NCI-H1417 (cell line): ENCODE results near the gene PMPCA.

ENCODE experiments used
- DNase-seq, 3 experiments: peaks; one replicate each; lab custom pipeline; 2025; lab: John Stamatoyannopoulos, UW

PMPCA gene

DNA sequence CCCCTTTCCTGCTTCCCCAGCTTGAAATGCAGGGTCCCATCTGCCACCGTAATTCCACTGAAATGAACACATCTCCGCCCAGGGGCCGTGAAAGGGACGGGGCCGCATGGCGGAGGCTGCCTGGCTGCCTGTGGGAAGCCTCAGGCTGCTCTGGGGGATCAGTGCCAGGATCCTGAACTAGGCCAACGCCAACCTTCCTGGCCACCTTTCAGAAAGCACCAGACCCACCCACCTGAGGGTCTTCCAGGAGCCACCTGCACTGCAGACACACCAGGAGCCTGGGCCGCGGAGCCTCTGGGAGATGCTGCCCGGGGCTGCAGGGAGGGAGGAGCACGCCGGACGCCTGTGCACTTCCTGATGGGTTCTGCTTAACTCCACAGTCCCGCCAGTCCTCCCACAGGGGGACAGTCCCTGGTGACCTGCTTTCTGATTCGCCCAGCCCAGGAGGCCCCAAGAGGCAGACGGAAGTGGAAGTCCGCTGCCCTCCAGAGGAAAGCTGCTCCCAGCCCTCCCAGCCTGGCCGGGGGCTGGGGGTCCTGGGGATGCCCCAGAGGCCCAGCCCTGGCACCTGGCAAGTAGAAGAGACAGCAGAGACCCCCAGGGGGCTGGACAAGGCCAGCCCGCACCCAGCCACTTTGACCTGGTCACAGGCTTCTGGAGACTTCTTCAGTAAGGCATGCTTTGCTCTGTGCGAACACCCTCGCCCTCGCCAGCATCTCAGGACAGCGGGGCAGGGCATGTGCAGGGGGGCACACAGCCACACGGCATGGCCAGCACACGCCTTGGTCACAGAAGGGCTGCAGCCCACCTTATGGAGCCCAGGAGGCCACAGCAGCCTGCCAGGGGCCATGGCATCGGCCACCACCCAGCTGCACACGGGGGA lies 36.9 kb upstream of the PMPCA start, which contains the start of gene CARD9:
TSS of gene CARD9 (minus strand) at position 370 of the 883 bp plus-strand sequence. CDS start 1,591 bp downstream, outside the sequence.
- no peak for DNase-seq

DNA sequence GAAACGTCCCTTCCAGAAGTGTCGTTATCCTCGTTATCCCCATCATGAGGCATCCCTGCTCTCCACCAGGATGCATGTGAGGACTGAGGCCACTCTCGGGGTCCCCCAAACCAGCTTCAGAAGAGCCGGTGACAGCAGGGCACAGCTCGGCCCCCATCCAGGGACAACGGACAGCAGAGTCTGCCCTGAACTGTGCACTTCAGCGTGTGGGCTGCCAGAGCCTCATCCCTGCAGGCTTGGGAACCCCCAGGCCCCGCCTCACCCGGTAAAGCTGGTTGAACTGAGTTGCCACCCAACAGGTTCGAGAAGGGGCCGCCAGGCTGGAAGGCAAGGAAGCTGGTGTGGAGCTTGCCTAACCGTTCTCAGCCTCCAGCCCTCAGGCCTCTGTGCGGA lies 36.3 kb upstream of the PMPCA start:
- DNase-seq, result no peak

DNA sequence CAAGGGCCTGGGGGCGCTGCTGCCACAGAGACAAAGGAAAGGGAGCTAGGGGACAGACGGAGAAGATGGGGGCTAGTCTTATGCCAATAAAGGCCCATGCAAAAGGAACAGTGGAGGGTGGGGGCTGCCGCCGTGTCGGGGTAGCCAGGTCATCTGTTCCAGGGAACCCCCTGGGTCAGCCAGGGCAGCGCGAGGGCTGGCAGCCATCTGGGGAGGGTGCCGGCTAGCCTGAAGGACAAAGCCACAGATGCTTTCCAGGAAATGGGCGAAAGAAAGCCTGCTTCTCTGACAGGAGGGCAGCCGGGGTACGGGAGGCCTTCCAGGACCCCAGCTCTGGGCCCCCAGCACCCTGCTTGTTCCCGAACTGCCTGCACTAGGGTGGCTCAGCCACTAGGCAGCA lies 35.4 kb upstream of the PMPCA start:
- no peak for DNase-seq

DNA sequence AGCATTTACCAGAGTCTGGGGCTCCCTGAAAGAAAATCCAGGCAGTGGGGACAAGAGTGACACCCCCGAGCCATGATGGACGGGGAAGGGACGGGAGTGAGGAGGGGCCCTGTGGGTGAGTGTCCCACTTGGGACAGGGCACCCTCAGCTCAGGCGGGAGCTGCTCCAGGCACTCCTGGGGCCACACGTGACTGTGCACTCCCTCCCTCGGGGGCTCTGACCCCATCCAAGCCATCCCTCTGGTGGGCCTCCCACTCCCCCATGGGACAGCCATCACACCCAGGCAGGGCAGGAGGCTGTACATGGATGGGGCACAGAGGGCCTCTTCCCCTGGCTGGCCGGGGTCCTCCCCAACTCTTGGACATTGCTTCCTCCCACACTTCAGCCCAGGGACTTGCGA lies 34.0 kb upstream of the PMPCA start:
- no peak for DNase-seq

DNA sequence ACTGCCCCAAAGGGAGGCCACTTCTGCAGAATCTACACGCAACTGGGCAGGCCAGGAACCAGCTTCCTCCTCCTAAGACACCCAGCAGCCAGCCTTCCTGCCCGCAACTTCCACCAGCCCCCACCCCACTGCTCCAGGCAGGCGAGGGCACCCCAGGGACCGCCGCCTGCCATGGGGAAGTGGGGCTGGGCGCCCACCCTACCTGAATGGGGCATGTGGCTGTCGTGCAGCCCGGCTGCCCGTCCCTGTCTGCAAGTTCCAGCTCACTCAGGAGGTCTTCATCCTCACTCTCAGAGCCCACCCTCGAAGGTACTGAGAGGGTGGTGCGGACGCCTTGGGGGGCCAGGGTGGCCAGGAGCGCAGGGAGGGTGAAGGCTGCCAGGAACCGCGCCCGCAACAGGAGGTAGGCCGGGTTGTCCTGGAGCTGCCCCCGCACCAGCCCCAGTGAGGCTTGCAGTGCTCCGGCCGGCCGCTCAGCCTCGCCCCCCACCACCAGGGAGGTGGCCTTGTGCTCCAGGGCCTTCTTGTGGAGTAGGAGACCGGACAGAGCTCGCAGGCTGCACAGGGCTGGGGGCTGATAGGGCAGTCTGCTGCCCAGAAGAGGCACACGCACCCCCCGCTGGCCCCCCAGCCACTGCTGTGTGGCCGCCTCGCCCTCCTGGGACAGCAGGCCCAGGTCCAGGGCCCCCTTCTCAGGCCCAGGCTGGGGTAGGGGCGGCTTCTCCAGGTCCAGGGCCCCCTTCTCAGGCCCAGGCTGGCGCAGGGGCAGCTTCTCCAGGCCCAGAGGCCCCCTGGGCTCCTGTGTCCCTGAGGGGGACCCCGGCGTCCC lies 32.9 kb upstream of the PMPCA start:
- no peak for DNase-seq

DNA sequence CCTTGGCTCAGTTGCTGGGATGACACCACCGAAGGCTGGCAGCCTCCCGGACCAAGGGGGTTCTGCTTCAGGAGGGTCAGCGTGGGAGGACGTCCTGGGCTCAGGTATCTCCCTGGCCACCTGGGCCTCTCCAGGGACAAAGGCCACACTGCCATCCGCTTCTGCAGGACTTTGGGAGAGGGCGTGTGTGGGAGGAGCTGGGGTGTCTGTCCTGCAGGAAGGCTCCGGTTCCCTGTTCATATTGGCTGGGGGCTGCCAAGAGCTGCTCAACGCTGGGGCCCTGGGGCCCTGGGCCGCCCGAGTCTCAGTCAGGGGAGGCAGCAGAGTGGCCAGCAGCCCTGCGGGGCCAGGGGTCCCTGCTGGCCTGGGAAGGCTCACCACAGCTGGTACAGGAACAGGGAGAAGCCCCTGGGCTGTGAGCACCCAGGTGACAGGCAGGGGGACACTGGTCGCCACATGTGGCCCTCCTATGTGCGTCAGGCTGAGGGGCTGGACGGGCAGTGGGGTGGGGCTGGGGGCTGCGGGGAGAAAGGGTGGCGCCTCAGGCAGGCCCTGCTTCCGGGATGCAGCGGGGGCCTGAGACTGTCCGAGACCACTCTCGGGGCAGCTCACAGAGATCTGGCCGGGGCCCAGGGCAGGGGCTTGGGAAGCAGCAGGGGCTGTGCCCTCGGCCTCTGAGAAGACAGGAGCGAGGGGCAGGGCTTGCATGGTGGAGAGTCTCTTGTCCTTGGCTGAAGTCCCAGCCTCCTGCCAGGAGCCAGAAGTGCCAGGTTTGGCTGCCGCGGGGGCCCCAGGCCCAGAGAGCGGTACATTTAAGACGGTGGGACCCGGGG lies 32.1 kb upstream of the PMPCA start:
- DNase-seq, result no peak

DNA sequence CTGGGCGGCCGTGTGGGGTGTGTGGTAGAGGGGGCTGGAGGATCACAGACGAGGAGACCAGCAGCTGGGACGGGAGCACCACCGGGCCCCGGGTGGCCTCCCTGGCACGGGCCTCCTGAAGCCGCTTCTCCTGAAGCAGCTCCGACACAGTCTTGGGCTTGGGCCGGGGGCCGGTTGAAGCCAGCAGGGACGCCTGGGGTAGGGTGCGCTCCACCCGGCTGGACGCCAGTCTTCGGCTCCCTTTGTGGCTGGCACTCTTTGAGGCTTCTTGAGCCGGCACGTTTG lies 31.5 kb upstream of the PMPCA start:
- no peak for DNase-seq

DNA sequence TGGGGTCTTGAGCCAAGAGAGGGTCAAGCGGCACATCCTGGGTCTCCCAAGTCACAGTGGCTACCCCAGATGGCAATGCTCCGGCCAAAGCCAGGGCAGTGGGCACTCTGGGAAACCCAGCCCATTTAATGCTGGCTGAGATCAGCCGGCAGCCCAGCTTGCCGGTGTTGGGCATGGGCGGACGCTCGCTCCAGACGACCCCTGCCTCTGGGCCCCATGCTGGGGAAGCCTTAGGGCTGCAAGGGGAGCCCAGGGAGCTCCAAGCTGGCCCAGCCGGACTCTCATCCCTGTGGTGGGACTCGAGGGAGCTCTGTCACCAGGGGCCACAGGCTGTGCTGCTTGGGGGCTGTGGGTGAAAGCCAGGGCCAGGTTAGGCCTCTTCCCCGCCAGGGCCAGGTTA lies 31.1 kb upstream of the PMPCA start:
- DNase-seq, result no peak

DNA sequence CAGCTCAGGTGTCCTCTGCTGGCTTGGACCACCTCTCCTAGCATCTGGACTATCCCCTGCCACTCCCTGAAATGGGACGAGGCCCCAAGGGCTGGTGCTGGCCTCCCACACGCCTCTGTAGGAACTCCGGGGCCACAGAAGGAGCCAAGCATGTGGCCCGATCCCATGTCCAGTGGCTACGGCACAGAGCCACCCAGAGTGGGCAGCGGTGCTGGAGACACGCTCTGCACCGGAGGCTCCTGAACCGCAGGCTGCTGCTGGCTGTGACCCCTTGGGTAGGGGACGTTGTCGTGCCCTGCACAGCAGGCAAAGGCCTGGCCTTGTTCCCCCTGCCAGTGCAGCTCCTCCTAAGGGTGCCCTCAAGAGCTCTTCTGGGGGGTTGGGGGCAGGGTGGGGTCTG lies 30.6 kb upstream of the PMPCA start:
- no peak for DNase-seq

DNA sequence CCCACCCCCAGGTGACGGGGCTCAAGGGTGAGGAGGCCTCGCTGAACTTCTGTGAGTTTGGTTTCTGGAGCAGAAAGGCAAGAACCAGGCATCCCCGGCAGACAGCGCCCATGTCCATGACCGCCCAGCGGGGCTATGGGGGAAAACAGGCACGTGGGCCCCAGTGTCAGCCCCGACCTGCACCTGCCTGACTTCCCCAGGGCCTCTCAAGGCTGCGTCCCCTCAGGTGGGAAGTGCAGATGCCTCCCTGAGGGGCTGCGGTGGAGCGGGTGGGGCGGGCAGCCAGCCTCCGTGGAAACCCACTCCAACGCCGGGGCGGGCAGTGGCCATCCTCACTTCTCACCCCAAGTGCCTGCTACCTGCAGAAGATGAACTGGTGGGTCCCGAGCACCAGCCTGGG lies 30.1 kb upstream of the PMPCA start:
- DNase-seq, result no peak

DNA sequence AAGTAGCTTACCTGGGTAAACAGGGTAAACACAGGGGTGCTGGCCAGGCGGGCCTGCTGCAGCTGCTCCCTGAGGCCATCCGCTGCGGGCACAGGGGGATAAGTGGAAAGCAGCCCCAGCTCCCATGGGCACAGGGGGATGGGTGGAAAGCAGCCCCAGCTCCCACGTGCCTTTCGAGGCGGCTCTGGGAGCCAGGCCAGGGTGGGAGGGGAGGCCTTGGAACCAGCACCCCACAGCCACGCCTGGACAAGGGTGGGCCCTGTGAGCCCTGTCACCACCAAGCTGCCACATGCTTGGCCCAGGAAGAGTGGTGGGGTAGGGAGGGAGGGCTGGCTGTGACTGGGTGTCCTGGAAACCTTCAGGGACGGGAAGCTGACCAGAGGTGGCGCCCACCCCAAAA lies 29.1 kb upstream of the PMPCA start:
- no peak for DNase-seq

DNA sequence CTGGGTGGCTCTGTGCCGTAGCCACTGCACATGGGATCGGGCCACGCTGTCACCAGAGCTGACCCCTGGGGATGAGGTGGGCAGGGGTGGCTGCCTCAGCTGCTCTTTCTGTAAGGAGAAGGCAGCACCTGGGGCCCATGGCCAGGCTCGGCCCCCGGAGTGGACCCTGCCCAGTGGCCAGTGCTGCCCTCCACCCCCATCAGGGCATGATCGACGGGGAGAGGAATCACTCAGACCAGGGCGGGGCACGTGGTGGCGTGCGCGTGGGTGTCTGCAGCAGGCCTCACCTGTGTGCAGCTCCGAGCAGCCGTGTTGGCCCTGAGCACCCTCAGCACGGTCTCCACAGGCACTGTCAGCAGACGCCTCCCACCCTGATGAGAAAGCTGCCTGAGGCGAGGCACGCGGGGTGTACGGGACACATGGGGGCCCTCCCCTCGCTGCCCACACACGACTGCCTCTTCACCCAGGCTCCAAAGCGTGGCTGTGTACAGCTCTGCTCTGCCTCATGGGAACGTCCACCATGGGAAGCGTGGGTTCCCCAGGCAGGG lies 28.4 kb upstream of the PMPCA start:
- DNase-seq, result no peak

DNA sequence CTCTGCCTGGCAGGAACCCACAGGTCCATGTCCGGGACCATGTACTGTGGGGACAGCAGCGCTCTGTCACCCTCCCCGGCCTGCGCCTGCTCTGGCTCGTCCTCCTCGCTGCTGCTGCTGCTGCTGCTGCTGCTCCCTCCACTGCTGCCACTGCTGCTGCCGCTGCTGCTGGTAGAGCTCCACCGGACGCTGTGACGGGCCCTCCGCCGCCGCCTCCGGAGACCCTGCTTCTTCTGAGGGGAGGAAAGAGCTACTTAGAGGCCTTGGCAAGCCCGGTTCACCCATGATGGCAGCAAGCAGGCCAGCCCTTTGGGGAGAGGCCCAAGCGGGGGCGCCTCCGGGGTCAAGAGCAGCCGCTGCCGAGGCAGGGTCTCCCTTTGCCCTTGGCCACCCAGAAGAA lies 27.0 kb upstream of the PMPCA start:
- no peak for DNase-seq

DNA sequence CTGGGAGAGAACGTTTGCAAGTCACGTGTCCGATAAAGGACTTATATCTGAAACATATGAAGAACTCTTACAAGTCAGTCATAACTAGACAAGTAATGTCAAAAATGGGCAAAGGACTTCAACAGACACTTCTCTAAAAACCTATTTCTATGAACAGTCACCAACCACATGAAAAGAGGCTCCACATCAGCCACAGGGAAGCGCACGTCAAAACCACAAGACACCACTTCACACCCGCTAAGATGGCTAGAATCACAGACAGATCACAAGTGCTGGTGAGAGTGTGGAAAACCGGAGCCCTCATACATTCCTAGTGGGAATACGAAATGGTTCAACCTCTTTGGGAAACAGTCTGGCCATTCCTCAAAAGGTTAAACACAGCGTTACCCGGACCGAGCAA lies 25.4 kb upstream of the PMPCA start:
- DNase-seq, result no peak

DNA sequence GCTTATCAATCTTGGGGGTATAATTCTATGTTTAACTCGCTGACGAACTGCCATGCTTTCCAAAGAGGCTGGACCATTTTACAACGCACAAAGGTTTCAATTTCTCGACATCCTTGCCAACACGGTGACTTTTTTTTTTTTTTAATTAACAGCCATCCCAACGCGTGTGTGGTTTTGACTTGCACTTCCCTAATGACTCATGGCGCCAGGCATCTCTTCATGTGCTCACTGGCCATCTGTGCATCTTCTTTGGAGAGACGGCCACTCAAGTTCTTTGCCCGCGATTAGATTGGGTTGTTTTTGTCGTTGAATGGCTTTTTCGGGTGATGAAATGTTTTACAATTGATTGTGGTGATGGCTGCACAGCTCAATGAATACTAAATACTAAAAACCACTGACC lies 24.4 kb upstream of the PMPCA start:
- DNase-seq, result no peak

DNA sequence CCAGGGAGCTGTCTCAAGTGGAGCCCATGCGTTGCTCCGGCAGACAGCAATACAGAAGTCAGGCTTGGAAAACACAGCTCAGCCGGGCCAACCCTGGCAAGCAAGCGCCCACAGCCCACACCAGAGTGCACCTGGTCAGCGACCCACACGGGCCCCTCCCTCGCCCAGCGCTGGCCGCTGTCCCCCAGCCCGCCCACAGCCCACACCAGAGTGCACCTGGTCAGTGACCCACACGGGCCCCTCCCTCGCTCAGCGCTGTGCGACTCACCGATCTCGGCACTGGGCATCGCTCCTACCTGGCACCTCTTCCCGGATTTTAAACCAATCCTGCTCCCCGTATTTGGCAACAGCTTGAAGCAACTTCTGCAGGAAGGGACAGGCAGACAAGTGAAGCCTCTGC lies 23.2 kb upstream of the PMPCA start:
- DNase-seq, result no peak

DNA sequence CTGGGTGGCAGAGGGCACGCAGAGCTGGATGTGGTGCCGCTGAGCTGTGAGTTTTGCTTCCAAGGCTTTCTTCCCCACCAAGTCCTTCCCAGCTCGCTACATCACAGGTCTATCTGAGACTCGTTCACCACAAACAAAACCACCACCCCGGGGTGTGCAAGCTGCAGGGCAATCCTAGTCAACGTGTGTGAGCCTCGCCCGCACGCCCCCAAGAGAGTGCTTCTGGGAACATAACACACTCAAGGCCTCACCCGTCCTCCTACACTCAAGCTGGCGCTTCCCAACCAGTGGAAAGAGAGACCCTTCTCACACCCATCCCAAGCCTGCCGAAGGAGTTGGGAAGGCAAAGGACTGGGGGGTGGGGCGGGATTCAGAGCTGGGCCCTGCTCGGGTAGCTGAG lies 21.1 kb upstream of the PMPCA start:
- no peak for DNase-seq

DNA sequence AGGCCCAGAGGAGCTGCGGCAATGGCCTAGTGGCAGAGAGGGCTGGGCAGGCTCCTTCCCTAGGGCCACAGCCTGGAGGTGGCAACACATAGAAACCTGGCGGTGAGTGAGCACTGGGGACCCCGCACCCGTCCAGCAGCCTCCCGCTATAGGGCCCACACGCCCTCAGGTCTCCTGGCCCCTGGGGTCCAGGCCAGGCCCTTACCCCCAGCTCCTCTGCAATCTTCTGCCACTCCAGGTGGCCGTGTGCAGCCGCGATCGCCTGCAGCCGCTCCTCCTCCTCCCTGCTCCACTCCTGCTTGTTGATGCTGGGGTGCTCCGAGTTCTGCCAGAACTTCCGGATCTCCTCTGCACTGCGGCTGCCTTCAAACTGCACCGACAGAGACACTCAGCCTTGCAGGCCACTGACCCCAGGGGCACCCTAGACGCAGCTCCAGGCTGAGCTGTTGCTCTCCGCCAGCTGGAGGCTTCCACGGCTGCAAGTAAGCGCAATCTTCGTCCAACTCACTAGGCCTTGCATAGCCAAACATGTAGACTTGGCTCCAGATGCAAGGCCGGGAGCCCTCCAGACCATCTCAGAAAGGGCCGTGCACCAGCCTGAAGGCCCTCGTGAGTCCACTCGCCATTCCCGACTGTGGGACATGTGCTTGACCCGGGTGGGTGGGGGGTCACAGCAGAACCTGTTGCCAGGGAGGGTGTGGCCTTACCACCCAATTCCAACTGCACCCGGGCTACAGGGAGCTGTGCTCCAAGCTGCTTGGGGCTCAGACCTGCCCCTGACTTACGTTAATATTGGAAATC lies 18.5 kb upstream of the PMPCA start:
- no peak for DNase-seq

DNA sequence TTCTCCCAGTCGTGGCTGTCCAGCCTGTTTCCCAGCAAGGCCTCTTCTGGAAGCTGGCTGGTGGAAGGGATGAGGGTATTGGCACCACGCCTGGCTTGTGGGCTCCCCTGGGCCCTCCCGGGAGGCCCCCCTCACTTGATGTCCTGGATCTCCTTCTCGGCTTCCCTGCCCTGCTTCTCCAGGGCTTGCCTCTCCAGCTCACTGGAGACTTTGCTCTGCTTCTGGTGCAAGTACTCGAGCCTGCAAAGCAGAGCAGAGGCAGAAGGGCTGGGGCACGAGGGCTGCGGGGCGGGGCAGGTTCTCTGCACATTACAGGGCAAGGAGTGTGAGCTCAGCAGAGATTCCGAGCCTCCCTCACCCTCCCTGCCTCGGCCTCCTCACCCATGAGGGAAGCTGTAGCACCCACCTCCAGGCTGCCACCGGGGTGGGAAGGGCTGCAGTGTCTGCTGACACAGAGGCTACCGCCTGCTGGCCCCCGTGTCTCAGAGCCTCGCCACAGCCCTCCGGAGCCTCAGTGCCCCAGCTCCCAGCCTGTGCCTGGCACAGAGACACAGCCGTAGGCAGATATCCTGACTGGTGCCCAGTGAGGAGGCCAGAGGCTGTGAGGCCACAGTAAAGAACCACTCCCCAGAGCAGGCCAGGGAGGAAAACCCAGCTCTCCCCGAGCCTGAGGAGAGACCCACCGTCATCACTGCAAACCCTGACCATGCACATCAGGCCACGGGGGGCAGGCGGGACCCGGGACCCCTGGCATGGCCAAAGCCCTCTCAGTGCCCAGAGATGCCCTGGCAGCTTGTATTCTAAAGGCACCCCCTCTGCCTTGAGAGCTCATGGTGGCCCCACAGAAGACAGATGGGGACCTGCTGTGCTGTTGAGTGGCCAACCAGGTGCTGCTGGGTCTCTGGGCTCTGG lies 17.7 kb upstream of the PMPCA start:
- no peak for DNase-seq

DNA sequence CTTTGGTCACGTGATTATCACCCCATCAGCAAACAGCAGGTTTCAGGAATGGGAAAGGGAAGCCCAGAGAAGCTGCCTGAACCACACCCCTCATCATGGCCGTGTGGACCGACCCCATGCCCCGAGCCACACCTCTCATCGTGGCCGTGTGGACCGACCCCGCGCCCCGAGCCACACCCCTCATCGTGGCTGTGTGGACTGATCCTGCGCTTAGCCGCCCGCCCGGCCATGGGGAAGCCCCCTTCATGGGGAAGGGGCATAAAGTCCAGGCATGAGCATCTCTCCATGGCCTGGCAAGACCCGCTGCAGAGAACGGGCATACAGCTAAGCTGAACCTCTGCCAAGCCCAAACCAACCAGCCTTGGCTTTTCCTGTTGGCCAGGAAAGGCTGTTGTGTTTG lies 16.9 kb upstream of the PMPCA start:
- DNase-seq, result no peak
